Measurements from ENCODE around the gene MRPS10. TPM values are rescaled to one million over a fixed set of nuclear protein-coding genes. Genes with fewer than 3 reads are reported as not detected.

MRPS10 gene
- total and polyA plus RNA-seq, 9 donors: 26.9 to 37.8 (median 33.8) TPM

DNA sequence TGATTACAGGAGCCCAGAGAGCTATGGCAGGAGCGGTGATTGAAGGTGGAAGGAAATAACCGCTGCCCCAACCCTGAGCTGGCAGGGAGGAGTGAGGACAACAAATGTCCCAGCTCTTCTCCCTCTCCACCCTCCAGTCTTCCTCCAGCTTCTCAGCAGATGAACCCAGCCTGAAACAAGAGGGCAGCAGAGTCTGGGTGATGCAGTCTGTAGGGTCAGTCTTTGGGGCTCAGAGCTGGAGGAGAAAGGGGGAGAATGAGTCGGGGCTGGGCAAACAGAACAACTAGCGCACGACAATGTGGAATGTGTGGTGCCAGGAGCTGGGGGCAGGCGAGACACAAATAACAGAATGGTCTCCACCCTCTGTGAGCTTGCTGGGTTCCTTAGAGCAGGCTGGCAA lies 49.0 kb downstream of the MRPS10 start:
- Histone ChIP-seq H3K9me3 (replicated peaks; ENCODE audit: control insufficient read depth, low read depth, low read length) (no peaks in the 10 kb centered on the region), H3K4me3 (ENCODE audit: low read length) (no peak overlapping the region), H3K36me3 (ENCODE audit: control insufficient read depth, insufficient read depth, low read length) (no peaks in the 10 kb centered on the region), H3K27ac (ENCODE audit: low read length) (no peak overlapping the region), H3K27me3 (ENCODE audit: control insufficient read depth, insufficient read depth, low read length) (no peaks in the 10 kb centered on the region), H3K4me1 (ENCODE audit: control insufficient read depth, insufficient read depth, low read length) (no peaks in the 10 kb centered on the region)
- whole genome bisulfite sequencing (ENCODE audit: insufficient coverage): no CpG with 5 or more reads among the region's 6 CpGs
- no peak for DNase-seq

DNA sequence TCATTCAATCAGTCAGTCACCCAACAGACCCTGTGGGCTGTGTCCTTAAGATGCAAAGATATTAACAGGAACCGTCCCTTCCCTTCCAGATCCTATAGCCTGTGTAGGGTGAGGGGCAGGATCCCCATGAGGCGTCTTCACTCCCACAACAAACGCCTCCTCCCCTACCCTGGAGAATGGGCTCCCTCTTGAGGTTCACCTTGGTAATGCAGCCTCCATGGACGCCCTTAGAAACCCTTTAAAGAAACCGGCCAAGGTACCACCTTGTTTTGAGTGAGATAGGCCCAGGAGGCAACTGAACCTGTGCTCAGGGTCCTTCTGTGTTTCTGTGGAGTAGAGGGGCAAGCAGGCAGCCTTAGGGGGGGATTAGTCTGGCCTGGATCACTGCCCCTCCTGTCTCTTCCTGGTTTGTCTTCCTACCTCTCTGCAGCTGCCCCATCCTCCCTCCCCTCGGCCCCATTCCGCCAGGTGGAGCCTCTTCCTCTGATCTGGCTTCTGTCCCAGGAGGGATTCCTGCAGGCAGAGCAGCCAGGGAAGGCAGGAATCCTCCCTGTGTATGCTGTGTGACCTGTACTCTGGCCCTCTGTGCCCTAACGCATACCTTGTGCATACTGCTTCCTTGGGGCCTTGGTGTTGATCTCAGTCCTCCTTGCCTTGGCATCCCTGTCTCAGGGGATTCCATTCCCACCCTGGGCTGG lies 51.1 kb downstream of the MRPS10 start:
- no peaks in the 10 kb centered on the region for H3K9me3 ChIP-seq (replicated peaks; ENCODE audit: control insufficient read depth, low read depth, low read length)
- no peak overlapping the region for H3K4me3 ChIP-seq (ENCODE audit: low read length)
- no peak overlapping the region for H3K27ac ChIP-seq (ENCODE audit: low read length)
- WGBS (ENCODE audit: insufficient coverage): 31% methylated on average over 3 of the region's 8 CpGs
- H3K36me3 ChIP-seq (ENCODE audit: control insufficient read depth, insufficient read depth, low read length): no peaks in the 10 kb centered on the region
- DNase-seq: peak; percentile 70
- no peaks in the 10 kb centered on the region for H3K4me1 ChIP-seq (ENCODE audit: control insufficient read depth, insufficient read depth, low read length)
- peaks cover 2% of the 10 kb centered on the region for H3K27me3 ChIP-seq (ENCODE audit: control insufficient read depth, insufficient read depth, low read length)

DNA sequence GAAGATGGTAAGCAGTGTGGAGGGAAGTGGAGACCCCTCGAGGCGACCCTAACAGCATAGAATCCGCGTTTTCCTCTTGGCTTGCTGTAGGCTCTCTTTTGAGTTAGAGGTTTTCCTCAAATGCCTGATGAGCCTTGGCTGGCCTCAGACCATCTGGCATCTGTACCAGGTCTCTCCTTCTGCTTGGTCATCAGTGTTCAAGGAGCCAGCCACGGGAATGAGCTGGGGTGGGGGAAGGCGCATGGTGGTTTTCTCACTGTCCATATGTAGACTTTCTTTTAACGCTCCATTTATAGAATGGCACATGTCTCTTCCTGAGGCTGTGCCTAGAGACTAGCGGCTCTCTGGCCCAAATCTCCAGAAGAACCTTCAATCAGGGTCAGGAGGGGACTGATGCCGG lies 52.6 kb downstream of the MRPS10 start:
- H3K36me3 ChIP-seq (ENCODE audit: control insufficient read depth, insufficient read depth, low read length): no peaks in the 10 kb centered on the region
- H3K27ac ChIP-seq (ENCODE audit: low read length): no peak overlapping the region
- WGBS (ENCODE audit: insufficient coverage): 81% methylated on average over 7 of the region's 9 CpGs
- no peaks in the 10 kb centered on the region for H3K4me1 ChIP-seq (ENCODE audit: control insufficient read depth, insufficient read depth, low read length)
- no peaks in the 10 kb centered on the region for H3K9me3 ChIP-seq (replicated peaks; ENCODE audit: control insufficient read depth, low read depth, low read length)
- H3K4me3 ChIP-seq (ENCODE audit: low read length): no peak overlapping the region
- peaks cover 8% of the 10 kb centered on the region for H3K27me3 ChIP-seq (ENCODE audit: control insufficient read depth, insufficient read depth, low read length)
- DNase-seq: no peak

DNA sequence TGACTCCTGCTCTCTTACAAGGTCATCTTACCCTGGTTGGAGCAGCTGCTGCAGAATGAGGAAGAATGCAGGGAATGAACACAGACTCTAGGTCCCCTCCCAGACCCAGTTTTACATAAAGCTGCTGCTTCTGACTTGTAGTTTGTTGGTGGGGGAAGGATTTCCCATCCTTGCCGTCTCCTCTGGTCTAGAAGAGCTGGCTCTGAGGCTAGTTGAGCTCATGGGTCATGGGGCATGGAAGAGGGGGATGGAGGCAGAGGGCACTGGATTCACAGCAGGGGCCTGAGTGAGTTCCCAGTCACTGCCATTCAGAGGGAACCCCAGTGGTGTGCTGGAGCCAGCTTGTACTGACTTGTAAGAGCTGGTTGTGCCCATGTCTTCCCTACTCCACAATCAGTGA lies 53.7 kb downstream of the MRPS10 start:
- Histone ChIP-seq H3K4me1 (ENCODE audit: control insufficient read depth, insufficient read depth, low read length) (no peaks in the 10 kb centered on the region), H3K9me3 (replicated peaks; ENCODE audit: control insufficient read depth, low read depth, low read length) (no peaks in the 10 kb centered on the region), H3K4me3 (ENCODE audit: low read length) (no peak overlapping the region), H3K27me3 (ENCODE audit: control insufficient read depth, insufficient read depth, low read length) (peaks cover 10% of the 10 kb centered on the region), H3K27ac (ENCODE audit: low read length) (no peak overlapping the region), H3K36me3 (ENCODE audit: control insufficient read depth, insufficient read depth, low read length) (no peaks in the 10 kb centered on the region)
- no peak for DNase-seq
- 0% methylated on average over 1 of the region's 1 CpG for WGBS (ENCODE audit: insufficient coverage)

- Histone ChIP-seq H3K27me3 (ENCODE audit: control insufficient read depth, insufficient read depth, low read length) (peaks cover 10% of the 10 kb centered on the region), H3K36me3 (ENCODE audit: control insufficient read depth, insufficient read depth, low read length) (no peaks in the 10 kb centered on the region), H3K4me3 (ENCODE audit: low read length) (no peak overlapping the region), H3K4me1 (ENCODE audit: control insufficient read depth, insufficient read depth, low read length) (peaks cover 5% of the 10 kb centered on the region), H3K9me3 (replicated peaks; ENCODE audit: control insufficient read depth, low read depth, low read length) (no peaks in the 10 kb centered on the region), H3K27ac (ENCODE audit: low read length) (no peak overlapping the region)
- no peak for DNase-seq
- WGBS (ENCODE audit: insufficient coverage): 77% methylated on average over 8 of the region's 13 CpGs
These were observed 54.8 kb downstream of the MRPS10 start for GRCh38 chr6:42162812-42163211.

DNA sequence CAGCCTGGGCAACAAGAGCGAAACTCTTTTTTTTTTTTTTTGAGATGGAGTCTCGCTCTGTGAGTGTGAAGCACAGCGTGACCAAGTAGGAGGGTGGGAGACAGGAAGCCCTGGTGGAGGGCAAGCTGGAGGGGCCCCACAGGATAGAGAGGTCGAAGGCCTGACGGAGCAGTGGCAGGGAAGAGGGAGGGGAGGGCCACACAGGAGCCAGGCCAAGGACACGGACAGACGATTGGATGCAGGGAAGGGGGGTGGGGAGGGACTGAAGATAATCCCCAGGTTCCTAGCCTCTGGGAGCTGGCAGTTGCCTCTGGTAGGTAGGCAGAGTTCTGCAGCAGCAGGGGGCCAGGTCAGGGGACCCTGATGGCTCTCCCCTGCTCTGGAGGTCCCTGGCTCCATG lies 55.3 kb downstream of the MRPS10 start:
- Histone ChIP-seq H3K9me3 (replicated peaks; ENCODE audit: control insufficient read depth, low read depth, low read length) (no peaks in the 10 kb centered on the region), H3K4me3 (ENCODE audit: low read length) (no peak overlapping the region), H3K27me3 (ENCODE audit: control insufficient read depth, insufficient read depth, low read length) (peaks cover 10% of the 10 kb centered on the region), H3K27ac (ENCODE audit: low read length) (no peak overlapping the region), H3K4me1 (ENCODE audit: control insufficient read depth, insufficient read depth, low read length) (peaks cover 7% of the 10 kb centered on the region), H3K36me3 (ENCODE audit: control insufficient read depth, insufficient read depth, low read length) (no peaks in the 10 kb centered on the region)
- WGBS (ENCODE audit: insufficient coverage): 25% methylated on average over 5 of the region's 7 CpGs
- no peak for DNase-seq

DNA sequence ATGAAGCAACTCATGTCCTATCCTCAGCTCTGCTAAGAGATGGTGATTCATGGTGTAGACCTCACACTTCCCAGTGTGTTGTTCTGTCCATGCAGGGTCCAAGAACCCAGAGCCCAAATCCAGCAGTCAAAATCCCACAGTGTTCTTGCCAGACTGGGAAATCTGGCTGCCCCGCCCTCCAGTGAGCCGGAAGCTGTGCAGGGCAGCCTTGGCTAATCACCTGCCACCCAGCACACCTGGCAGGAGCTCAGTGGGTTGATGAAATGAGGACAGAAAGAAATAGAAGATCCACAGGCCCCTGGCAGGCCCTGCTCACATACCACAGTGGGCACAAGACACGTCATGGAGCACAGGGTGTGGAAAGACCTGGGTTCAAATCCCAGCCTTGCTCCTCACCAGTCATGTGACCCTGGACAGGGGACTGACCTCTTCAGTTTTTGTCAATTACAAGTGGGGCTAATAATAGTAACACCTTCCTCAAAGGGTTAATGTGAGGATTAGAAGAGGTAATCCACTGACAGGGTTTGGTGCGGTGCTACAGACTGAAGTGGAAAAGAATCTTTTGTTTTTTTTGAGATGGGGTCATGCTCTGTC lies 58.1 kb downstream of the MRPS10 start:
- no peak overlapping the region for H3K4me3 ChIP-seq (ENCODE audit: low read length)
- peaks cover 10% of the 10 kb centered on the region for H3K27me3 ChIP-seq (ENCODE audit: control insufficient read depth, insufficient read depth, low read length)
- H3K4me1 ChIP-seq (ENCODE audit: control insufficient read depth, insufficient read depth, low read length): peaks cover 7% of the 10 kb centered on the region
- H3K9me3 ChIP-seq (replicated peaks; ENCODE audit: control insufficient read depth, low read depth, low read length): no peaks in the 10 kb centered on the region
- no peak overlapping the region for H3K27ac ChIP-seq (ENCODE audit: low read length)
- no peaks in the 10 kb centered on the region for H3K36me3 ChIP-seq (ENCODE audit: control insufficient read depth, insufficient read depth, low read length)
- DNase-seq: no peak
- 71% methylated on average over 4 of the region's 4 CpGs for WGBS (ENCODE audit: insufficient coverage)

DNA sequence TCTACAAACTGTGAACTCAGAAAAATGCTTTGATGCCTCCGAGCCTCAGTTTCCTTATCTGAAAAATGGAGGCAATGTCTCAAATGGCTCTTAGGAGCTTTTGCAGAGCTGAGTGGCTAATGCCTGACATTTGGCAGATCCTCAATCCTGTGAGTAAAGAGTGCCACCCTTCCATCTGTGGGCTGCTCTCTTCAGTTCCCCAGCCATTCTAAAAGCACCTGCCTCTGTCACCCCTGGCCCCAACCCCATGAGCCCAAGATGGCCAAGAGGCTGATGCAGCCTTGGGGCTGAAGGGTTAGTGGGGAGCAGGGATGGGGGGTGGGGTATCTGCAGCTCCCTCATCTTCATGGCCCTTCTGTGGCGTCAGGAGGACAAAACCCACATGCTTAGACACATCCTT lies 59.0 kb downstream of the MRPS10 start:
- Histone ChIP-seq H3K4me1 (ENCODE audit: control insufficient read depth, insufficient read depth, low read length) (peaks cover 7% of the 10 kb centered on the region), H3K36me3 (ENCODE audit: control insufficient read depth, insufficient read depth, low read length) (no peaks in the 10 kb centered on the region), H3K27ac (ENCODE audit: low read length) (no peak overlapping the region), H3K4me3 (ENCODE audit: low read length) (no peak overlapping the region), H3K27me3 (ENCODE audit: control insufficient read depth, insufficient read depth, low read length) (peaks cover 13% of the 10 kb centered on the region), H3K9me3 (replicated peaks; ENCODE audit: control insufficient read depth, low read depth, low read length) (no peaks in the 10 kb centered on the region)
- DNase-seq: no peak
- WGBS (ENCODE audit: insufficient coverage): 75% methylated on average over 2 of the region's 2 CpGs

DNA sequence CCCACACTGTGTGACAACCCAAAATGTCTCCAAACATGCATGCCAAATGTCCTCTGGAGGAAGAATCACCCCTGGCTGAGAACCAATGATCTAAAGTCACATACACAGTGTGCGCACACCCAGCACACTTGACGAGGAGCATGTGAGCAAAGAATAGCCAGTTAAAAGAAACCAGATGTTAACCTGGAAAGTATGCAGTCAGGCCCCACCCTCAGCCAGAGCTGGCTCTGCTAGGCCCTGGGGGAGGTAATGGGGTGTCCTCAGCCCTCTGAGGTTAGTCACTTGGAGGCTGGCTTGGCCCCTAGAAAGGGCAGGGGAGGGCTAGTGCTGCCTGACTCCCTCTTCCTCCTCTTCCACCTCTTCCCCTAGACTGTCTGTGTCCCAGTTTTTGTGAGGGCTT lies 59.6 kb downstream of the MRPS10 start:
- H3K9me3 ChIP-seq (replicated peaks; ENCODE audit: control insufficient read depth, low read depth, low read length): no peaks in the 10 kb centered on the region
- H3K27ac ChIP-seq (ENCODE audit: low read length): no peak overlapping the region
- peaks cover 7% of the 10 kb centered on the region for H3K4me1 ChIP-seq (ENCODE audit: control insufficient read depth, insufficient read depth, low read length)
- peaks cover 11% of the 10 kb centered on the region for H3K27me3 ChIP-seq (ENCODE audit: control insufficient read depth, insufficient read depth, low read length)
- H3K4me3 ChIP-seq (ENCODE audit: low read length): no peak overlapping the region
- WGBS (ENCODE audit: insufficient coverage): 45% methylated on average over 2 of the region's 2 CpGs
- peak; percentile 53 for DNase-seq
- no peaks in the 10 kb centered on the region for H3K36me3 ChIP-seq (ENCODE audit: control insufficient read depth, insufficient read depth, low read length)
